WTC11 (cell line): ENCODE data around the gene ATP5F1A. TPM values are rescaled to one million over a fixed set of nuclear protein-coding genes. Genes with fewer than 3 reads are reported as not detected.

Experiments
- ATAC-seq: fragments of 200-7000 bp; cut with Tn5 transposase; 2 replicates; pipeline ENCODE4 v1.10.0; 2021; ENCODE audit warnings: mild to moderate bottlenecking, moderate library complexity
- CTCF ChIA-PET: fragments of 300-600 bp; sonication (Branson Sonifier 250); formaldehyde crosslinking; loops from one replicate; lab custom pipeline; 2021; ENCODE audit warnings: antibody characterized with exemption; lab: Charles Lee
- POLR2A ChIA-PET: fragments of 350-600 bp; sonication (Branson Sonifier 250); formaldehyde crosslinking; loops from one replicate; lab custom pipeline; 2021; ENCODE audit warnings: antibody characterized with exemption; lab: Charles Lee
- DNase-seq: peaks from one replicate; pipeline ENCODE4 v3.0.0; 2021; ENCODE audit warnings: low spot score
- H3K27ac Mint-ChIP-seq: 2 replicates; pipeline ENCODE4 v1.8.0; 2021; ENCODE audit warnings: mixed read lengths
- H3K27me3 Mint-ChIP-seq: 2 replicates; pipeline ENCODE4 v1.8.0; 2021; ENCODE audit warnings: low read depth, mild to moderate bottlenecking, moderate library complexity, mixed read lengths
- H3K36me3 Mint-ChIP-seq: 2 replicates; pipeline ENCODE4 v1.8.0; 2021; ENCODE audit warnings: mixed read lengths
- H3K4me1 Mint-ChIP-seq: 2 replicates; pipeline ENCODE4 v1.8.0; 2022; ENCODE audit warnings: mixed read lengths
- H3K4me3 Mint-ChIP-seq: 2 replicates; pipeline ENCODE4 v1.8.0; 2021; ENCODE audit warnings: mild to moderate bottlenecking, moderate library complexity, mixed read lengths
- H3K9me3 Mint-ChIP-seq: 2 replicates; pipeline ENCODE4 v1.8.0; 2021; ENCODE audit warnings: mixed read lengths
- CREM ChIP-seq: sonication (generic); formaldehyde crosslinking; IDR thresholded peaks from 2 replicates; pipeline ENCODE4 v1.8.1; 2022; ENCODE audit warnings: mild to moderate bottlenecking, missing genetic modification reagents, moderate library complexity
- ELF4 ChIP-seq: sonication (generic); formaldehyde crosslinking; IDR thresholded peaks from 2 replicates; pipeline ENCODE4 v1.8.1; 2022; ENCODE audit warnings: low read depth, mild to moderate bottlenecking, moderate library complexity, missing genetic modification reagents
- HMGA2 ChIP-seq: fragments of 250-450 bp; sonication (Bioruptor Pico); IDR thresholded peaks from 2 replicates; pipeline ENCODE4 v1.4.0; 2021; ENCODE audit warnings: mild to moderate bottlenecking, moderate library complexity
- HMGXB4 ChIP-seq: sonication (generic); formaldehyde crosslinking; IDR thresholded peaks from 2 replicates; pipeline ENCODE4 v1.8.1; 2023; ENCODE audit warnings: mild to moderate bottlenecking, moderate library complexity, missing genetic modification reagents
- RELA ChIP-seq: sonication (generic); formaldehyde crosslinking; IDR thresholded peaks from 2 replicates; pipeline ENCODE4 v1.8.1; 2022; ENCODE audit warnings: missing genetic modification reagents, mild to moderate bottlenecking, borderline replicate concordance
- SMAD3 ChIP-seq: sonication (generic); formaldehyde crosslinking; IDR thresholded peaks from 2 replicates; pipeline ENCODE4 v1.8.0; 2022; ENCODE audit warnings: missing genetic modification reagents, mild to moderate bottlenecking, borderline replicate concordance
- SP1 ChIP-seq: sonication (generic); formaldehyde crosslinking; conservative IDR thresholded peaks from 2 replicates; pipeline ENCODE4 v1.8.1; 2022; ENCODE audit warnings: missing genetic modification reagents
- USF1 ChIP-seq: sonication (generic); formaldehyde crosslinking; IDR thresholded peaks from 2 replicates; pipeline ENCODE4 v1.8.0; 2022; ENCODE audit warnings: mild to moderate bottlenecking, missing genetic modification reagents
- ZBTB21 ChIP-seq: sonication (generic); formaldehyde crosslinking; IDR thresholded peaks from 2 replicates; pipeline ENCODE4 v1.8.1; 2023; ENCODE audit warnings: mild to moderate bottlenecking, missing genetic modification reagents, borderline replicate concordance
- ZNF121 ChIP-seq: sonication (generic); formaldehyde crosslinking; IDR thresholded peaks from 2 replicates; pipeline ENCODE4 v1.8.0; 2023; ENCODE audit warnings: missing genetic modification reagents
- ZNF396 ChIP-seq: fragments of 250-450 bp; sonication (Bioruptor Pico); IDR thresholded peaks from 2 replicates; pipeline ENCODE4 v1.8.0; 2021; ENCODE audit warnings: mild to moderate bottlenecking, moderate library complexity, borderline replicate concordance
- ZNF423 ChIP-seq: fragments of 250-450 bp; sonication (Bioruptor Pico); IDR thresholded peaks from 2 replicates; pipeline ENCODE4 v2.1.2; 2022; ENCODE audit warnings: mild to moderate bottlenecking, moderate library complexity
- ZNF425 ChIP-seq: fragments of 250-450 bp; sonication (Bioruptor Pico); conservative IDR thresholded peaks from 2 replicates; pipeline ENCODE4 v1.9.0; 2021; ENCODE audit warnings: mild to moderate bottlenecking
- total RNA-seq: library from RNA; stranded (reverse); gene quantifications from 3 replicates; pipeline ENCODE4 v1.2.3, GENCODE V29; 2021
- TF ChIP-seq, protein P1 (sequence below): sonication (generic); formaldehyde crosslinking; IDR thresholded peaks from 2 replicates; pipeline ENCODE4 v1.8.1; 2022; ENCODE audit warnings: mild to moderate bottlenecking, missing genetic modification reagents, moderate library complexity, borderline replicate concordance
- TF ChIP-seq, protein P2 (sequence below): sonication (generic); formaldehyde crosslinking; IDR thresholded peaks from 2 replicates; pipeline ENCODE4 v1.8.0; 2022; ENCODE audit warnings: missing genetic modification reagents
- TF ChIP-seq, protein P3 (sequence below): fragments of 250-450 bp; sonication (Bioruptor Pico); IDR thresholded peaks from 2 replicates; pipeline ENCODE4 v1.9.0; 2021; ENCODE audit warnings: moderate library complexity, mild to moderate bottlenecking, inconsistent platforms, borderline replicate concordance

Gene ATP5F1A
- total RNA-seq, 1 experiment from 2014 or later: 825 TPM

DNA sequence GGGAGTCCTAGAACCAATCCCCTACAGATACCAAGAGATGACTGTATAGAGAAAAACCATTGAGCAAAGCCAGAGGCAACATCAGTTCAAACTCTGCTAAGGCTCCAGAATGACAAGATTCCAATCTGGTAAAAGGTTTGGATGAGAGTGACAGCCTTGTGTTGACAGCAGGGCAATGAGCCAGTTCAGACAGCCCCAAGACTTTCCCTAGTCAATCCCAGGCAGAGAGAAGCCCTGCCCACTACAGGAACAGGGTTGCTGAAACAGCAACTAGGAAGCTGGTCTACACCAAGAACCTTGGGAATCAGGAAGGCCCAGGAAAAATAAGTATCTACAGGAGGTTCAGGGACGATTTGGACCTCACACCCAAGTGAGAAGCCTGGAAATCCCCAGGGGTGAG is 29.3 kb downstream of the ATP5F1A start (continued):
- TF ChIP-seq, protein P1, sequence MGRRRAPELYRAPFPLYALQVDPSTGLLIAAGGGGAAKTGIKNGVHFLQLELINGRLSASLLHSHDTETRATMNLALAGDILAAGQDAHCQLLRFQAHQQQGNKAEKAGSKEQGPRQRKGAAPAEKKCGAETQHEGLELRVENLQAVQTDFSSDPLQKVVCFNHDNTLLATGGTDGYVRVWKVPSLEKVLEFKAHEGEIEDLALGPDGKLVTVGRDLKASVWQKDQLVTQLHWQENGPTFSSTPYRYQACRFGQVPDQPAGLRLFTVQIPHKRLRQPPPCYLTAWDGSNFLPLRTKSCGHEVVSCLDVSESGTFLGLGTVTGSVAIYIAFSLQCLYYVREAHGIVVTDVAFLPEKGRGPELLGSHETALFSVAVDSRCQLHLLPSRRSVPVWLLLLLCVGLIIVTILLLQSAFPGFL: no peak
- TF ChIP-seq ZNF121 (CRISPR knock-in tag) (no peak), SP1 (CRISPR knock-in tag) (no peak), ZNF423 (CRISPR knock-in tag) (no peak), ZNF425 (CRISPR knock-in tag) (no peak)
- TF ChIP-seq, protein P2, sequence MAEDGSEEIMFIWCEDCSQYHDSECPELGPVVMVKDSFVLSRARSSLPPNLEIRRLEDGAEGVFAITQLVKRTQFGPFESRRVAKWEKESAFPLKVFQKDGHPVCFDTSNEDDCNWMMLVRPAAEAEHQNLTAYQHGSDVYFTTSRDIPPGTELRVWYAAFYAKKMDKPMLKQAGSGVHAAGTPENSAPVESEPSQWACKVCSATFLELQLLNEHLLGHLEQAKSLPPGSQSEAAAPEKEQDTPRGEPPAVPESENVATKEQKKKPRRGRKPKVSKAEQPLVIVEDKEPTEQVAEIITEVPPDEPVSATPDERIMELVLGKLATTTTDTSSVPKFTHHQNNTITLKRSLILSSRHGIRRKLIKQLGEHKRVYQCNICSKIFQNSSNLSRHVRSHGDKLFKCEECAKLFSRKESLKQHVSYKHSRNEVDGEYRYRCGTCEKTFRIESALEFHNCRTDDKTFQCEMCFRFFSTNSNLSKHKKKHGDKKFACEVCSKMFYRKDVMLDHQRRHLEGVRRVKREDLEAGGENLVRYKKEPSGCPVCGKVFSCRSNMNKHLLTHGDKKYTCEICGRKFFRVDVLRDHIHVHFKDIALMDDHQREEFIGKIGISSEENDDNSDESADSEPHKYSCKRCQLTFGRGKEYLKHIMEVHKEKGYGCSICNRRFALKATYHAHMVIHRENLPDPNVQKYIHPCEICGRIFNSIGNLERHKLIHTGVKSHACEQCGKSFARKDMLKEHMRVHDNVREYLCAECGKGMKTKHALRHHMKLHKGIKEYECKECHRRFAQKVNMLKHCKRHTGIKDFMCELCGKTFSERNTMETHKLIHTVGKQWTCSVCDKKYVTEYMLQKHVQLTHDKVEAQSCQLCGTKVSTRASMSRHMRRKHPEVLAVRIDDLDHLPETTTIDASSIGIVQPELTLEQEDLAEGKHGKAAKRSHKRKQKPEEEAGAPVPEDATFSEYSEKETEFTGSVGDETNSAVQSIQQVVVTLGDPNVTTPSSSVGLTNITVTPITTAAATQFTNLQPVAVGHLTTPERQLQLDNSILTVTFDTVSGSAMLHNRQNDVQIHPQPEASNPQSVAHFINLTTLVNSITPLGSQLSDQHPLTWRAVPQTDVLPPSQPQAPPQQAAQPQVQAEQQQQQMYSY (CRISPR knock-in tag): no peak

GRCh38 chr18:46067438-46068007 is 30.6 kb downstream of the ATP5F1A start:
- CTCF ChIA-PET: no interaction called here
- ATAC-seq: peak; percentile 9; the same call in 1 of the 2 replicates
- no peak for DNase-seq
- peaks cover 28% of the 10 kb centered on the region for H3K27me3 Mint-ChIP-seq
- H3K4me3 Mint-ChIP-seq: no peak overlapping the region
- no peak overlapping the region for H3K27ac Mint-ChIP-seq
- TF ChIP-seq CREM (CRISPR knock-in tag) (no peak), ZNF121 (CRISPR knock-in tag) (no peak), USF1 (CRISPR knock-in tag) (no peak), HMGA2 (CRISPR knock-in tag) (no peak), HMGXB4 (no peak), RELA (no peak), ELF4 (CRISPR knock-in tag) (no peak), ZNF396 (CRISPR knock-in tag) (no peak), ZBTB21 (CRISPR knock-in tag) (no peak), SMAD3 (no peak)
- TF ChIP-seq, protein P3, sequence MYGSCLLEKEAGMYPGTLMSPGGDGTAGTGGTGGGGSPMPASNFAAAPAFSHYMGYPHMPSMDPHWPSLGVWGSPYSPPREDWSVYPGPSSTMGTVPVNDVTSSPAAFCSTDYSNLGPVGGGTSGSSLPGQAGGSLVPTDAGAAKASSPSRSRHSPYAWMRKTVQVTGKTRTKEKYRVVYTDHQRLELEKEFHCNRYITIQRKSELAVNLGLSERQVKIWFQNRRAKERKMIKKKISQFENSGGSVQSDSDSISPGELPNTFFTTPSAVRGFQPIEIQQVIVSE (CRISPR knock-in tag): no peak
- H3K9me3 Mint-ChIP-seq: peaks cover 3% of the 10 kb centered on the region; the same call in 1 of the 2 replicates
- H3K4me1 Mint-ChIP-seq: peaks cover 4% of the 10 kb centered on the region; the same call in 1 of the 2 replicates
- H3K36me3 Mint-ChIP-seq: no peaks in the 10 kb centered on the region
- POLR2A ChIA-PET: interaction anchor here (0.7 kb wide), 1 partner anchor 8 kb away, joined by 3 read pairs; no protein-coding TSS in a partner anchor
